Measurements from ENCODE around the gene MCM7.

Gene MCM7

DNA sequence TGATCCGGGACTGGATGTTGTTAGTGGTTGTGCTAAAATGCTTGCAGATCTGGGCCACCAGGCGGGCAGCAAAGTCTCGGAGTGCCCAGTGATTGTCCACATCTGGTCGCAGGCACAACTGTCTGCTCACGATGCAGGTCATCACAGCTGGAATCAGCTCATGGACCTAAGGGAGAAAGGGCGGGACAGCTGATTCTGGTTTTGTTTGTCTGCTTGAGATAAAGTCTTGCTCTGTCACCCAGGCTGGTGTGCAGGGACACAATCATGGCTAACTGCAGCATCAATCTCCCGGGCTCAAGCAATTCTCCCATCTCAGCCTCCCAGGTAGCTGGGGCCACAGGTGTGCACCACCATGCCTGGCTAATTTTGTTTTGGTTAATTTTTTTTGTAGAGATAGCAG is 10.0 kb upstream of the MCM7 start:
- no peak for DNase-seq
- Mint-ChIP-seq H3K27me3 (no peaks in the 10 kb centered on the region), H3K36me3 (ENCODE audit: low read depth) (peaks cover 92% of the 10 kb centered on the region), H3K4me3 (no peak overlapping the region), H3K27ac (no peak overlapping the region), H3K4me1 (ENCODE audit: low read depth) (peaks cover 4% of the 10 kb centered on the region), H3K9me3 (no peaks in the 10 kb centered on the region)

DNA sequence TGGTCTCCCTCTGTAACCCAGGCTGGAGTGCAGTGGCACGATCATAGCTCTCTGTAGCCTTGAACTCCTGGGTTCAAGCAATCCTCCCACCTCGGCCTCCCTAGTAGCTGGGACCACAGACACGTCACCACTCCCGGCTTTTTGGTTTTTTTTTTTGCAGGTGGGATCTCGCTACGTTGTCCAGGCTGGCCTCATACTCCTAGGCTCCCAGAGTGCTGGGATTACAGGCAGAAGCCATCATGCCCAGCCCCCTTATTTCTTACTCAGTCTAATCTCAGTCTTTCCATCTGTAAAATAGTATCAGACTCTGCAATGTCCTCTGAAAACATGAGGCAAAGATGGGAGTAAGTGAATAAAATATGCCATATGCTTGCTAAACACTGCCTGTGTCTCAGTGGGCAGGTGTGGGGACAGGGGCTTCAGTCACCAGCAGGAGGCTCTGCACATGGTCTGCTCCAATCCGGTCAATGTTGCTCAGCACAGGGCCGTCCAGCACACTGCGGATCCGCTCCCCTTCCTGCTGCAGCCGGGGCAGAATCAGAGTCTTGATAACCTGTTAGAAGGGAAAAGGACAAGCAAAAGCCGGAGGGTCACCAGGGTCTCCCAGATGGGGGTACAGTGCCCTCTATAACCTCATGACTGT is 8.4 kb upstream of the MCM7 start:
- no peak for DNase-seq
- H3K4me1 Mint-ChIP-seq (ENCODE audit: low read depth) = no peaks in the 10 kb centered on the region
- H3K9me3 Mint-ChIP-seq = no peaks in the 10 kb centered on the region
- H3K27me3 Mint-ChIP-seq = no peaks in the 10 kb centered on the region
- H3K27ac Mint-ChIP-seq = no peak overlapping the region
- H3K36me3 Mint-ChIP-seq (ENCODE audit: low read depth) = peaks cover 95% of the 10 kb centered on the region
- H3K4me3 Mint-ChIP-seq = no peak overlapping the region

DNA sequence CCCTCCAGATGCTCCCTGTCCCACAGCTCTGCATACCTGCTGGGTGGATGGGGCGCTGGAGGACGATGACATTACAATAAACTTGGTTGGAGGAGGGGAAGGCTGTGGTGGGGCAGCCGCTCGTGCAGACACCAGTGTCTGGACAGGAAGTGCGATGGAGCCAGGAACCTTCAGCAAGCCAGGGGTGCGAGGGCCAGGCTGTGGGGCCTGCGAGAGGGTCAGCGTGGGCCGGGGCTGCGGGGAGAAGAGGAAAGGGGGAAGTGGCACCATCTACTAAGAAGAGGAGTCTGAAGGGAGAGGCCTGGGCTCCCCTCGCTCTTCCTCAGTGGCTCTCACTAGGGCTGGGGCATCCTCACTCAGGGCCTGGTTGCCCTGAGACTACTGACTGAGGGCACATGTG is 6.7 kb upstream of the MCM7 start:
- peaks cover 92% of the 10 kb centered on the region for H3K36me3 Mint-ChIP-seq (ENCODE audit: low read depth)
- no peak overlapping the region for H3K4me3 Mint-ChIP-seq

DNA sequence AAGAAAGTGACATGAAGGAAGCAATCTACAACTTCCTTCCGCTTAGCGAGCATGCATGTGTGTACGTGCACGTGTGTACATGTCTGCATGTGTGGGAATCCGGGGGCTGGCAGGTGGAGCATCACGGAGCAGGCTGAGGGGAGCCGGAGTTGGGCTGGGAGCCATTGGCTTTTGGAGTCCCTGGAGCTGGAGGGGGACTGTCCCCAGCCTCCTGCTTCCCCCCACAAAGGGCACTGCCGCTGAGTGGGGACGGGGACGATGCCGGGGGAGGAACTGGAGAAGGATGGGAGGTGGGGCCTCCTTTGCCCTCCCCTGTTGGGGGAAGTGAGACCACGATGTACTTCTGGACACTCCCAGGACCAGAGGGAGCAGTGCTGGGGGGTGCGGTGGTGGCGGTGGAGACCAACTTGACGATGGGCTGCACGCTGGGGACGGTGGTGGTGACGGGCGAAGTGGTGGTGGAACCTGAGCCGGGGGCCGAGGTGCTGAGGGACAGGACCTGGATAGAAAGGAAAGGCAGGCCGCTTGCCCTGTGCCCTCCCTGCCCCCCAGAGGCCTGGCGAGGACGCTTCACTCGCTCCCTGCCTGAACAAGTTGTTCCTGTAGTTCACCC is 6.0 kb upstream of the MCM7 start:
- H3K4me1 Mint-ChIP-seq (ENCODE audit: low read depth) = peaks cover 13% of the 10 kb centered on the region
- no peaks in the 10 kb centered on the region for H3K9me3 Mint-ChIP-seq
- no peaks in the 10 kb centered on the region for H3K27me3 Mint-ChIP-seq
- no peak for DNase-seq
- H3K4me3 Mint-ChIP-seq = no peak overlapping the region
- H3K27ac Mint-ChIP-seq = peak overlapping the region; percentile 66
- peaks cover 85% of the 10 kb centered on the region for H3K36me3 Mint-ChIP-seq (ENCODE audit: low read depth)

More for the DNA sequence above, 6.7 kb upstream of the MCM7 start:
- H3K27ac Mint-ChIP-seq = no peak overlapping the region
- H3K4me1 Mint-ChIP-seq (ENCODE audit: low read depth) = peaks cover 7% of the 10 kb centered on the region
- H3K9me3 Mint-ChIP-seq = no peaks in the 10 kb centered on the region
- no peaks in the 10 kb centered on the region for H3K27me3 Mint-ChIP-seq
- no peak for DNase-seq

DNA sequence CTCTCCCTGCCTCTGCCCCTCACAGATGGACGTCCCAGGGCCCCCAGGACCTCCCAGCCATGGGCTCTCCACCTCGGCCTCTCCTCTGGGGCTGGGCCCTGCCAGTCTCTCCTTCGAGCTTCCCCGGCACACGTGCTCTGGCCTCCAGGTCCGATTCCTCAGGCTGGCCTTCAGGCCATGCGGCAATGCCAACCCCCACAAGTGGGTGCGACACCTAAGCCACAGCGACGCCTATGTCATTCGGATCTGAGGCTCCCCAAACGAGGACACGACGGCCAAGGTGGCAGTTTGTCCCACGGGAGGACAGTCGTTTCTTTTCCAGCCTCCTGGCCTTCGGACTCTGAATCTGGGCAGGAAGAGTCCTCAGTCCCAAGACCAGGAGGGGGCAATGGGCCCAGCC is 5.4 kb upstream of the MCM7 start:
- Mint-ChIP-seq H3K4me3 (no peak overlapping the region), H3K36me3 (ENCODE audit: low read depth) (peaks cover 80% of the 10 kb centered on the region), H3K4me1 (ENCODE audit: low read depth) (peaks cover 13% of the 10 kb centered on the region), H3K27me3 (no peaks in the 10 kb centered on the region), H3K9me3 (no peaks in the 10 kb centered on the region), H3K27ac (peak overlapping the region; percentile 66)
- no peak for DNase-seq

DNA sequence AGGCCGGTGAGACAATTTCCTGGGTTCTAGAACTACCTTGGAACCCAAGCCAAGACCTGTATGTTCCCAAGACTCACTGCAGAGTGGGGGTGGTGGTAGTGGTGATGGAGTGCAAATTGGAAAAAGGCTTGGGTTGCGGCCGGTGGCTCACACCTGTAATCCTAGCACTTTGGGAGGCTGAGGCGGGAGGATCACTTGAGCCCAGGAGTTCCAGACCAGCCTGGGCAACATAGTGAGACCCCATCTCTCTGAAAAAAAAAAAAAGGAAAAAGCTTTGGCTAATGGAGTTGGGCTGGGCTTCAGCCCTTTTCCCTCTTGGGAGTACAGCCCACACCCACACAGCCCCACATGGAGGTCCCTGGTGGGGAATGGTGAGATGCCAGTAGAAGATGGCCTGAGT is 4.3 kb upstream of the MCM7 start:
- H3K27ac Mint-ChIP-seq = no peak overlapping the region
- no peaks in the 10 kb centered on the region for H3K27me3 Mint-ChIP-seq
- no peak for DNase-seq
- H3K4me3 Mint-ChIP-seq = no peak overlapping the region
- H3K9me3 Mint-ChIP-seq = no peaks in the 10 kb centered on the region
- H3K4me1 Mint-ChIP-seq (ENCODE audit: low read depth) = peaks cover 13% of the 10 kb centered on the region
- H3K36me3 Mint-ChIP-seq (ENCODE audit: low read depth) = peaks cover 80% of the 10 kb centered on the region

DNA sequence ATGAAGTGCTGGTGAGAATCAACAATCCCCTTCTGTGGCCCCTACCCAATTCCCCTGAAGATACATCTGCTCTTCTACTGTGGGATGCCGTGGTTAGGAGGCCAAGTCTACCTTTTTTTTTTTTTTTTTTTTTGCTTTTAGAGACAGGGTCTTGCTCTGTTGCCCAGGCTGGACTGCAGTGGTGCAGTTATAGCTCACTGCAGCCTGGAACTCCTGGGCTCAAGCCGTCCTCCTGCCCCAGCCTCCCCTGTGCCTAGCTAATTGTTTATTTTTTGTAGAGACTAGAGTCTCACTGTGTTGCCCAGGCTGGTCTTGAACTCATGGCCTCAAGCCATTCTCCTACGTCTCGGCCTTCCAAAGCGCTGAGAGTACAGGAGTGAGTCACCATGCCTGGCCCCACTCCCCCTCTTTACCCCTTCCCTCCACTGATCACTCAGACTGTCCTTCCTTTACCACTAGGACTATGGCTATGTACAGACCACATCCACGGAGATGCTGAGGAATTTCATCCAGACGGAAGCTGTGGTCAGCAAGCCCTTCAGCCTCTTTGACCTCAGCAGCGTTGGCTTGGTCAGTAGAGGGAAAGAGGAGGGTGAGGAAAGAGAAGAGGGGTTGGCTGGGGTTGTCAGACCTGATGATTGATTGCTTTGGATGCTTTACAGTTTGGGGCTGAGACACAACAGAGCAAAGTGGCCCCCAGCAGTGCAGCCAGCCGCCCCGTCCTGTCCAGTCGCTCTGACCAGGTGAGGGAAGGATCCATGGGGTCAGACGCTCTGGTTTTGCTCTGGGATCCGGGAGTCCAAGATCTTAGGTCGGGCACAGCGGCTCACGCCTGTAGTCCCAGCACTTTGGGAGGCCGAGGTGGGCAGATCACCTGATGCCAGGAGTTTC is 2.0 kb upstream of the MCM7 start:
- Mint-ChIP-seq H3K4me1 (ENCODE audit: low read depth) (peaks cover 33% of the 10 kb centered on the region), H3K36me3 (ENCODE audit: low read depth) (peaks cover 80% of the 10 kb centered on the region), H3K27me3 (no peaks in the 10 kb centered on the region), H3K27ac (no peak overlapping the region), H3K9me3 (no peaks in the 10 kb centered on the region), H3K4me3 (peak overlapping the region; percentile 97)
- no peak for DNase-seq

DNA sequence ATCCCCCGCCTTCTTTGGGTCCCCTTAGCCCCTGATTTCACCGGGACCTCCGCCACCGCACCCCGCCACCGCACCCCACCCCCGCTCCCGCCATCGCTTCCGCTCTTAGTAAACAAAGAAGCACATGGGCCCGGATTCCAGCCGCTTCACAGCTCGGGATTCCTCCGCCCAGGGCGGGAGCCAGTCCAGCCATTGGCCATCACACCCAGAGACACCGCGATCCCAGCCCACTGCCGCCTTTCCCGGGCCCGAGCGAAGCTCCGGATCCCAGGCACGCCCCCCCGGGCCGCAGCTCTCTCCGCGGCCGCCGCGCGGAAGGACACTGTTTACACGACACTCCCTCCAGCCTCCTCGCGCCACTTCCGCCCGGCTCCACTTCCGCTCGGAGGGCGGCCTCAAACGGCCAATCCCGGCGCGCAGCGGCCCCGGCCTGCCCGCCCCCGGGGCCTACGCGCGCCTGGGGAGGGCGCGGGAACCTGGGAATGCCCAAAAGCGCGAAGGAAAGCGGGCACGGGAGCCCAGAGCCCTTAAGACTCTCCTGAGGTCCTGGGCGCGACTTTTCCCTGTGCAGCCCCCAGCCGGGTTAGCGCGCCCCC is 679 bp downstream of the MCM7 start:
- Mint-ChIP-seq H3K4me1 (ENCODE audit: low read depth) (peaks cover 50% of the 10 kb centered on the region), H3K36me3 (ENCODE audit: low read depth) (peaks cover 82% of the 10 kb centered on the region), H3K27ac (peak overlapping the region; percentile 99), H3K4me3 (peak overlapping the region; percentile 97), H3K9me3 (no peaks in the 10 kb centered on the region), H3K27me3 (no peaks in the 10 kb centered on the region)
- DNase-seq = peak; percentile 92

DNA sequence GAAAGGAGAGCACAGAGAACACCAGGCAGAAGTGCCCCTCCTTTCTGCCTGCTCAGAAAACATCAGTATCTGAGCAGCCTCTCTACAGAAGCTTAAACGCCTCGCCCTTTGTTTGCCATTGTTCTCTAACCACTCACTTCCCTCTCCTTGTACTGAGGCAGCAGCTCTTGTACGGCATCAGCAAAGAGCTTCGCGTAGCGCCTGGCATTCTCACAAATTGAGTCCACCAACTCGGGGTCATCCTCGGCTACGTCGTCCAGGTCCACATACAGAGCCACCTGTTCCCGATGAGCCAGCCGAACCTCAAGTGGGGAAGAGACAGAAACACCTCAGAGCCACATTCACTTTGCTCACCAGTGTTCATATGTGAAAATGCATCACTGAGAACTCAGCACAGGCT is 1.7 kb downstream of the MCM7 start:
- no peaks in the 10 kb centered on the region for H3K27me3 Mint-ChIP-seq
- DNase-seq = no peak
- H3K9me3 Mint-ChIP-seq = no peaks in the 10 kb centered on the region
- peak overlapping the region; percentile 99 for H3K27ac Mint-ChIP-seq
- H3K36me3 Mint-ChIP-seq (ENCODE audit: low read depth) = peaks cover 83% of the 10 kb centered on the region
- peak overlapping the region; percentile 97 for H3K4me3 Mint-ChIP-seq
- peaks cover 54% of the 10 kb centered on the region for H3K4me1 Mint-ChIP-seq (ENCODE audit: low read depth)

DNA sequence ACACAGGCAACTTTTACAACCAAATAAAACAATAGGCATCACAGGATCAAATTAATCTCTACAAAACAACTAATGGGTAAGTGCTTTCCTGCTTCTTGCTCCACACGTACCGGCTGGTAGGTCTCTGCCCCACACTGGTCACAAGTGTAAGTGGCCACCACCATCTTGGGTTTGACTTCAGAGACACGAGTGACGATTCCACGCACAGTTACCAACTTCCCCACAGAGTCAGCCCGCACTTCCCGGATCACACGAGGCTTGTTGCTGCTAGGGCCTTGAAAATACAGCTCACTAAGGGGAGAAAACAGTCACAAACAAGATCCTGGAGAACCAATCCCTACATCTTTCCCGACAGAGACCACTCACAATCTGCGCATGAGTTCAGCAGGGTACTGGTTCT is 2.3 kb downstream of the MCM7 start:
- peak overlapping the region; percentile 99 for H3K27ac Mint-ChIP-seq
- no peak for DNase-seq
- H3K9me3 Mint-ChIP-seq = no peaks in the 10 kb centered on the region
- H3K4me3 Mint-ChIP-seq = peak overlapping the region; percentile 97
- no peaks in the 10 kb centered on the region for H3K27me3 Mint-ChIP-seq
- H3K4me1 Mint-ChIP-seq (ENCODE audit: low read depth) = peaks cover 55% of the 10 kb centered on the region
- peaks cover 85% of the 10 kb centered on the region for H3K36me3 Mint-ChIP-seq (ENCODE audit: low read depth)

DNA sequence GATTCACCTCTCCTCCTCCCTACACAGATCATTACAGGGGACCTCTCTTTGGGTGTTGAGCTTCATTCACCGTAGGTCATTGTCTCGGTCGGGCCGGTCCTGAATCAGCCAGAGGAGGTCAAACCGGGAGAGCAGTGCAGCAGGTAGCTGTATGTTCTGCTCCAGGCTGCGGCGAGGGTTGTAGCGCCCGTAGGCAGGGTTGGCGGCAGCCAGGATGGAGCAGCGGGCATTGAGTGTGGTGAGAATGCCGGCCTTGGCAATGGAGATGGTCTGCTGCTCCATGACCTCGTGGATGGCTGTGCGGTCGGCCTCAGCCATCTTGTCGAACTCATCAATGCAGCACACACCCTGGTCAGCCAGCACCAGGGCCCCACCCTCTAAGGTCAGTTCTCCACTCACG is 5.5 kb downstream of the MCM7 start:
- no peak for DNase-seq
- Mint-ChIP-seq H3K4me3 (no peak overlapping the region), H3K9me3 (no peaks in the 10 kb centered on the region), H3K4me1 (ENCODE audit: low read depth) (peaks cover 71% of the 10 kb centered on the region), H3K27ac (peak overlapping the region; percentile 84), H3K36me3 (ENCODE audit: low read depth) (peaks cover 100% of the 10 kb centered on the region), H3K27me3 (no peaks in the 10 kb centered on the region)

DNA sequence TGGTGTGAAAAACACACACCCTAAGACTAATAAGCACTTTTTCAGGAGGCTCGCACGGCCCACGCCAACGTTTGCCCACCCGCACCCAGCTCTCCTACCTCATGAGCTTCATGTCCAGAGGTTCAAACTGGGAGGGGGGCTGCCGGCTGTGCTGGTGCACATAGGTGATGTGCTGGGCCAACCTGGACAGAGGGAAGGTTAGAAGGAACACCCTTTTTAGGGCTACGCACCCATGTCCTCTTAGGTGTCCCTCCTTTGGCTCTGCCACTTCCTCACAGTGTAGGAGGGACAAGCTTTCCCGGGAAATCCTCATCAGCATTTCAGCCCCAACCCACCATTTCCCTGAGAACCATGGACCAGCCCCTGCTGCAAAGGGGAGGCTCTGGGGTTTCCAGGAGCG is 5.9 kb downstream of the MCM7 start:
- H3K4me3 Mint-ChIP-seq = no peak overlapping the region
- H3K27me3 Mint-ChIP-seq = no peaks in the 10 kb centered on the region
- H3K27ac Mint-ChIP-seq = peak overlapping the region; percentile 84
- DNase-seq = no peak
- H3K9me3 Mint-ChIP-seq = no peaks in the 10 kb centered on the region
- H3K4me1 Mint-ChIP-seq (ENCODE audit: low read depth) = peaks cover 75% of the 10 kb centered on the region
- H3K36me3 Mint-ChIP-seq (ENCODE audit: low read depth) = peaks cover 100% of the 10 kb centered on the region

DNA sequence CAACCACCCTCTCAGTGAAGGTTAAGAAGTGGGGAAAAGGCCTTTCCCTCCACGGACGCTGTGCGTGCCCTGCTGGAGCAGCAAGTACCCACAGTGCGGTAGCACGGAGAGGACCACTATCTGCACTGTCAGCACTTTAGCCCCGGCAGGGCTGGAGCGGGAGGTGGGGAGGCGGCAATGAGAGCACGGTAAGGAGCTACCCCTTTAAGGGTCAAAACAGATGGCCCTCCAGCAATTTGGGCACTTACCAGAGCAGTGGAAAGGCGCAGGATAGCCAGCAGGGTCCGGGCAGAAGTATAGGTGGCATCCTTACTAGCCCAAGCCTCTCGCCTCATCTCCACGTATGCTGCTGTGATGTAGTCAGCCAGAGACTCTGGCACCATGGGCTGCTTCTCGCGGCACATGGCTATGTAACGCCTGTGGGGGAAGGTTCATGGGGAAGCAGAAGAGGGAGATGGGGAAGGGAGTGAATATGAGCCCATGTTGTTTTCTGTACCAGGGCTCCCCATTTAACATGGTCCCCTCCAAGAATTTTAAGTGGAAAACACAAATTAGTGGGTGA is 7.2 kb downstream of the MCM7 start:
- DNase-seq = no peak
- no peaks in the 10 kb centered on the region for H3K9me3 Mint-ChIP-seq
- H3K27me3 Mint-ChIP-seq = no peaks in the 10 kb centered on the region
- no peak overlapping the region for H3K4me3 Mint-ChIP-seq
- H3K4me1 Mint-ChIP-seq (ENCODE audit: low read depth) = peaks cover 71% of the 10 kb centered on the region
- H3K27ac Mint-ChIP-seq = peak overlapping the region; percentile 97
- H3K36me3 Mint-ChIP-seq (ENCODE audit: low read depth) = peaks cover 100% of the 10 kb centered on the region

DNA sequence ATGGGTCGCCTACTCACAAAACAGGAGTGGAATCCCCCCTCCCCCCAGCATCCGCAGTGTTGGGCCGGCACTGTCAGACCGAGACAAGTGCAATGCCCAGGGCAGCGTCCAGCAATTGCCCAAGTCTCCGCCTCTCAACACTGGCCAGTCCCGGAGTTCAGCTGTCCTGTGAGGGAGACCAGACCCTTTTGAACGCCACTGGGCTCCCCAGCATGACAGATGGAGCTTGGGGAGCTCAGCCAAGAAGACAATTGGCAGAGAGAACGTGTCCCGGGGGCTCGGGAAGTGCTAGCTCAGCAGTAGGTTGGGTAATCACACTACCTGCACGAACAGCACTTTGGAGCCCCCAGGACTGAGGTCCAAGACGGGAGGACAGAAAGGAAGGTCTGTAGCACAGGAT is 7.7 kb downstream of the MCM7 start:
- no peak overlapping the region for H3K4me3 Mint-ChIP-seq
- H3K27ac Mint-ChIP-seq = peak overlapping the region; percentile 97
- peaks cover 98% of the 10 kb centered on the region for H3K36me3 Mint-ChIP-seq (ENCODE audit: low read depth)
- peaks cover 67% of the 10 kb centered on the region for H3K4me1 Mint-ChIP-seq (ENCODE audit: low read depth)
- H3K9me3 Mint-ChIP-seq = no peaks in the 10 kb centered on the region
- DNase-seq = no peak
- H3K27me3 Mint-ChIP-seq = no peaks in the 10 kb centered on the region
